ENCODE results near the gene AMBP. TPM values are rescaled to one million over a fixed set of nuclear protein-coding genes. Genes with fewer than 3 reads are reported as not detected.

AMBP gene
- total and polyA plus RNA-seq, 7 donors: 0.16 to 0.84 TPM; not detected in 5

GRCh38 chr9:114096866-114097612 is 18.9 kb upstream of the AMBP start:
- whole genome bisulfite sequencing, 3 donors: 70 to 77% (median 75%) methylated on average over 14 of the region's 14 CpGs
- intact Hi-C loops (cut with DNase I): no loop called here

GRCh38 chr9:114096041-114096511 is 18.0 kb upstream of the AMBP start:
- Histone ChIP-seq H3K4me3 (no peak overlapping the region), H3K4me1 (no peaks in the 10 kb centered on the region), H3K9me3 (no peaks in the 10 kb centered on the region), H3K27me3 (ENCODE audit: insufficient read depth in 3 of 3, low read length in 2 of 3) (peaks cover 0 to 23% (median 2%) of the 10 kb centered on the region in 3 donors), H3K27ac (no peak overlapping the region), H3K36me3 (ENCODE audit: insufficient read depth in 1 of 2, low read depth in 1 of 2) (no peaks in the 10 kb centered on the region)
- no peak for TF ChIP-seq CTCF (IDR thresholded peaks at IDR 0.05)
- DNase-seq (no peak), ATAC-seq (no peak)
- intact Hi-C loops (cut with DNase I): no loop called here
- 85 to 89% (median 87%) methylated on average over 9 of the region's 9 CpGs for WGBS, 3 donors

More at GRCh38 chr9:114096866-114097612, 18.9 kb upstream of the AMBP start:
- peaks cover 0 to 23% (median 2%) of the 10 kb centered on the region in 3 donors for H3K27me3 ChIP-seq (ENCODE audit: insufficient read depth in 3 of 3, low read length in 2 of 3)
- H3K9me3 ChIP-seq: no peaks in the 10 kb centered on the region
- H3K4me1 ChIP-seq: no peaks in the 10 kb centered on the region
- DNase-seq: no peak
- H3K27ac ChIP-seq: no peak overlapping the region
- ATAC-seq: no peak
- no peak overlapping the region for H3K4me3 ChIP-seq
- no peaks in the 10 kb centered on the region for H3K36me3 ChIP-seq (ENCODE audit: insufficient read depth in 1 of 2, low read depth in 1 of 2)
- TF ChIP-seq CTCF (IDR thresholded peaks at IDR 0.05): no peak

GRCh38 chr9:114094971-114095370 is 16.9 kb upstream of the AMBP start:
- Histone ChIP-seq H3K27ac (no peak overlapping the region), H3K27me3 (ENCODE audit: insufficient read depth in 3 of 3, low read length in 2 of 3) (peaks cover 0 to 23% (median 2%) of the 10 kb centered on the region in 3 donors), H3K9me3 (no peaks in the 10 kb centered on the region), H3K4me3 (no peak overlapping the region), H3K36me3 (ENCODE audit: insufficient read depth in 1 of 2, low read depth in 1 of 2) (no peaks in the 10 kb centered on the region), H3K4me1 (no peaks in the 10 kb centered on the region)
- intact Hi-C loops (cut with DNase I): no loop called here
- TF ChIP-seq CTCF (IDR thresholded peaks at IDR 0.05): no peak
- DNase-seq (no peak), ATAC-seq (no peak)
- 96 to 98% (median 97%) methylated on average over 12 of the region's 12 CpGs for WGBS, 3 donors

GRCh38 chr9:114093761-114094505 is 15.8 kb upstream of the AMBP start:
- no peaks in the 10 kb centered on the region for H3K36me3 ChIP-seq (ENCODE audit: insufficient read depth in 1 of 2, low read depth in 1 of 2)
- no peaks in the 10 kb centered on the region for H3K9me3 ChIP-seq
- no peak for ATAC-seq
- intact Hi-C loops (cut with DNase I): no loop called here
- H3K27me3 ChIP-seq (ENCODE audit: insufficient read depth in 3 of 3, low read length in 2 of 3): peaks cover 0 to 20% (median 2%) of the 10 kb centered on the region in 3 donors
- TF ChIP-seq CTCF (IDR thresholded peaks at IDR 0.05): no peak
- no peak for DNase-seq
- no peaks in the 10 kb centered on the region for H3K4me1 ChIP-seq
- H3K4me3 ChIP-seq: no peak overlapping the region
- no peak overlapping the region for H3K27ac ChIP-seq
- 89 to 92% (median 90%) methylated on average over 9 of the region's 9 CpGs for WGBS, 3 donors
